ENCODE measurements around the gene TSLP. TPM values are rescaled to one million over a fixed set of nuclear protein-coding genes. Genes with fewer than 3 reads are reported as not detected.

Gene TSLP
- total RNA-seq, 1 donor from 2014 or later: 1.5 TPM

DNA sequence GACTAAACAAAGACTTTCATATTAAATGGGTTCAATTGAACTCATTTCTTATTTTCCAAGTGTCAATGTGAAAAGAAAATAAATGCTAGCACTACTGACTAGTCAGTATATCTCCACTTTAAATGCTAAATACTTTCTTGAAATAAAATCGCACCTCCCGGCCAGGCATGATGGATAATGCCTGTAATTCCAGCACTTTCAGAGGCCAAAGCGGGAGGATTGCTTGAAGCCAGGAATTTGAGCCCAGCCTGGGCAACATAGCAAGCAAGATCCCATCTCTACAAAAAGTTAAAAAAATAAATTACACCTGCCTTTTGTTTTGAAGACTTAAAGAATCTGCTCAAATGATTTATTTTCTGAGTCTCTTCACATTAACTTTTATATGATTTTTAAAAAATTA is 55.4 kb downstream of the TSLP start:
- H3K27ac Mint-ChIP-seq (ENCODE audit: unreplicated experiment): peak overlapping the region; percentile 75
- no peaks in the 10 kb centered on the region for H3K9me3 Mint-ChIP-seq (ENCODE audit: unreplicated experiment)
- H3K27me3 Mint-ChIP-seq (ENCODE audit: unreplicated experiment): peaks cover 2% of the 10 kb centered on the region
- no peak overlapping the region for H3K4me3 Mint-ChIP-seq (ENCODE audit: unreplicated experiment)
- H3K4me1 Mint-ChIP-seq (ENCODE audit: unreplicated experiment): peaks cover 34% of the 10 kb centered on the region
- peaks cover 9% of the 10 kb centered on the region for H3K36me3 Mint-ChIP-seq (ENCODE audit: low read depth, unreplicated experiment)
- TF ChIP-seq, protein P1, sequence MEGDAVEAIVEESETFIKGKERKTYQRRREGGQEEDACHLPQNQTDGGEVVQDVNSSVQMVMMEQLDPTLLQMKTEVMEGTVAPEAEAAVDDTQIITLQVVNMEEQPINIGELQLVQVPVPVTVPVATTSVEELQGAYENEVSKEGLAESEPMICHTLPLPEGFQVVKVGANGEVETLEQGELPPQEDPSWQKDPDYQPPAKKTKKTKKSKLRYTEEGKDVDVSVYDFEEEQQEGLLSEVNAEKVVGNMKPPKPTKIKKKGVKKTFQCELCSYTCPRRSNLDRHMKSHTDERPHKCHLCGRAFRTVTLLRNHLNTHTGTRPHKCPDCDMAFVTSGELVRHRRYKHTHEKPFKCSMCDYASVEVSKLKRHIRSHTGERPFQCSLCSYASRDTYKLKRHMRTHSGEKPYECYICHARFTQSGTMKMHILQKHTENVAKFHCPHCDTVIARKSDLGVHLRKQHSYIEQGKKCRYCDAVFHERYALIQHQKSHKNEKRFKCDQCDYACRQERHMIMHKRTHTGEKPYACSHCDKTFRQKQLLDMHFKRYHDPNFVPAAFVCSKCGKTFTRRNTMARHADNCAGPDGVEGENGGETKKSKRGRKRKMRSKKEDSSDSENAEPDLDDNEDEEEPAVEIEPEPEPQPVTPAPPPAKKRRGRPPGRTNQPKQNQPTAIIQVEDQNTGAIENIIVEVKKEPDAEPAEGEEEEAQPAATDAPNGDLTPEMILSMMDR (IDR thresholded peaks at IDR 0.05; ENCODE audit: unreplicated experiment): no peak
- no peak for DNase-seq (ENCODE audit: low spot score)

Other genes starting within 250 kb of the TSLP start
- 25.2 TPM for gene WDR36, start 20.6 kb downstream of the TSLP start, total RNA-seq (ENCODE audit: unreplicated experiment)
- 34.5 TPM for gene CAMK4, start 152.7 kb downstream of the TSLP start, total RNA-seq (ENCODE audit: unreplicated experiment)